DOHH2 (cell line): ENCODE results near the gene DHCR24.

ENCODE experiments used
- H3F3A ChIP-seq: fragments of 200-600 bp; sonication (generic), shearing (Covaris generic); 2 replicates; pipeline ENCODE4 v1.6.0; 2016; ENCODE audit warnings: antibody characterized with exemption, mild to moderate bottlenecking; ENCODE audit not compliant: control insufficient read depth, insufficient read depth
- H3K27ac ChIP-seq: fragments of 200-600 bp; sonication (generic); 2 replicates; pipeline ENCODE4 v1.5.1; 2014; ENCODE audit warnings: low read depth, mild to moderate bottlenecking, low read length, moderate library complexity
- H3K27me3 ChIP-seq: fragments of 200-600 bp; sonication (generic); 2 replicates; pipeline ENCODE4 v1.6.1; 2014; ENCODE audit warnings: mild to moderate bottlenecking, low read length, mixed read lengths; ENCODE audit not compliant: control insufficient read depth
- H3K36me3 ChIP-seq: fragments of 200-600 bp; sonication (generic); 2 replicates; pipeline ENCODE4 v1.6.1; 2014; ENCODE audit warnings: mild to moderate bottlenecking, low read length, moderate library complexity, mixed read lengths; ENCODE audit not compliant: control insufficient read depth
- H3K4me1 ChIP-seq: fragments of 200-600 bp; sonication (generic); 2 replicates; pipeline ENCODE4 v1.6.1; 2014; ENCODE audit warnings: mild to moderate bottlenecking, low read length, mixed read lengths; ENCODE audit not compliant: control insufficient read depth
- H3K4me2 ChIP-seq: fragments of 200-600 bp; sonication (generic); 2 replicates; pipeline ENCODE4 v1.6.0; 2014; ENCODE audit warnings: mild to moderate bottlenecking, low read length, moderate library complexity
- H3K4me3 ChIP-seq: fragments of 200-600 bp; sonication (generic); 2 replicates; pipeline ENCODE4 v1.5.1; 2014; ENCODE audit warnings: mild to moderate bottlenecking, low read length, mixed read lengths
- H3K79me2 ChIP-seq: fragments of 200-600 bp; sonication (generic); 2 replicates; pipeline ENCODE4 v1.6.1; 2014; ENCODE audit warnings: mild to moderate bottlenecking, low read length, mixed read lengths; ENCODE audit not compliant: control insufficient read depth
- H3K9me2 ChIP-seq: fragments of 200-600 bp; sonication (generic); replicated peaks from 2 replicates; pipeline ENCODE4 v1.6.1; 2014; ENCODE audit warnings: mild to moderate bottlenecking, low read length, mixed read lengths; ENCODE audit not compliant: control insufficient read depth
- H3K9me3 ChIP-seq: fragments of 200-600 bp; sonication (generic); 2 replicates; pipeline ENCODE4 v1.6.1; 2014; ENCODE audit warnings: antibody characterized with exemption, low read length, mixed read lengths; ENCODE audit not compliant: control insufficient read depth, insufficient read depth
- H4K20me1 ChIP-seq: fragments of 200-600 bp; sonication (generic); 2 replicates; pipeline ENCODE4 v1.6.0; 2014; ENCODE audit warnings: low read depth, mild to moderate bottlenecking, antibody characterized with exemption, low read length, moderate library complexity; ENCODE audit not compliant: control insufficient read depth, insufficient read depth
- CTCF ChIP-seq: fragments of 200-600 bp; sonication (generic); IDR thresholded peaks from one replicate; pipeline ENCODE4 v1.5.1; 2014; ENCODE audit warnings: antibody characterized with exemption, mild to moderate bottlenecking, low read depth, low read length; ENCODE audit not compliant: poor library complexity, severe bottlenecking
- EZH2phosphoT487 ChIP-seq: fragments of 200-600 bp; sonication (generic); IDR thresholded peaks from 2 replicates; pipeline ENCODE4 v1.6.1; 2017; ENCODE audit warnings: borderline replicate concordance, mild to moderate bottlenecking, antibody characterized with exemption, low read length, moderate library complexity, mixed read lengths

Gene DHCR24

GRCh38 chr1:54811066-54811465 is 75.9 kb downstream of the DHCR24 start:
- Histone ChIP-seq H3K79me2 (no peaks in the 10 kb centered on the region), H3F3A (no peaks in the 10 kb centered on the region), H3K4me3 (no peak overlapping the region), H3K4me1 (no peaks in the 10 kb centered on the region), H3K9me3 (no peaks in the 10 kb centered on the region), H3K4me2 (no peak overlapping the region), H3K9me2 (no peaks in the 10 kb centered on the region), H3K27me3 (peaks cover 17% of the 10 kb centered on the region), H4K20me1 (no peaks in the 10 kb centered on the region), H3K36me3 (no peaks in the 10 kb centered on the region), H3K27ac (no peak overlapping the region)
- TF ChIP-seq CTCF = no peak
- TF ChIP-seq EZH2phosphoT487 = no peak

GRCh38 chr1:54810153-54810942 is 76.6 kb downstream of the DHCR24 start:
- H3K4me3 ChIP-seq = no peak overlapping the region
- H3K9me2 ChIP-seq = no peaks in the 10 kb centered on the region
- TF ChIP-seq EZH2phosphoT487 = no peak
- TF ChIP-seq CTCF = peak; percentile 85
- H3F3A ChIP-seq = no peaks in the 10 kb centered on the region
- H3K36me3 ChIP-seq = no peaks in the 10 kb centered on the region
- H4K20me1 ChIP-seq = no peaks in the 10 kb centered on the region
- H3K9me3 ChIP-seq = no peaks in the 10 kb centered on the region
- H3K4me2 ChIP-seq = no peak overlapping the region
- peaks cover 17% of the 10 kb centered on the region for H3K27me3 ChIP-seq
- H3K27ac ChIP-seq = no peak overlapping the region
- H3K79me2 ChIP-seq = no peaks in the 10 kb centered on the region
- no peaks in the 10 kb centered on the region for H3K4me1 ChIP-seq

- Histone ChIP-seq H3K36me3 (no peaks in the 10 kb centered on the region), H3K27me3 (peaks cover 17% of the 10 kb centered on the region), H3K79me2 (no peaks in the 10 kb centered on the region), H3F3A (no peaks in the 10 kb centered on the region), H3K4me2 (no peak overlapping the region), H3K4me1 (no peaks in the 10 kb centered on the region), H3K4me3 (no peak overlapping the region), H3K9me2 (no peaks in the 10 kb centered on the region), H3K27ac (no peak overlapping the region), H4K20me1 (no peaks in the 10 kb centered on the region), H3K9me3 (no peaks in the 10 kb centered on the region)
- TF ChIP-seq EZH2phosphoT487 (no peak), CTCF (no peak)
Measured at GRCh38 chr1:54809496-54810074, 77.4 kb downstream of the DHCR24 start.
